HG03039 (cell line): ENCODE measurements around the gene DRD4.

Experiments used
- ATAC-seq: cut with Tn5 transposase; IDR thresholded peaks from one replicate; pipeline ENCODE4 v1.9.1; 2021; ENCODE audit warnings: mild to moderate bottlenecking, moderate library complexity; ENCODE audit not compliant: unreplicated experiment

DRD4 gene

DNA sequence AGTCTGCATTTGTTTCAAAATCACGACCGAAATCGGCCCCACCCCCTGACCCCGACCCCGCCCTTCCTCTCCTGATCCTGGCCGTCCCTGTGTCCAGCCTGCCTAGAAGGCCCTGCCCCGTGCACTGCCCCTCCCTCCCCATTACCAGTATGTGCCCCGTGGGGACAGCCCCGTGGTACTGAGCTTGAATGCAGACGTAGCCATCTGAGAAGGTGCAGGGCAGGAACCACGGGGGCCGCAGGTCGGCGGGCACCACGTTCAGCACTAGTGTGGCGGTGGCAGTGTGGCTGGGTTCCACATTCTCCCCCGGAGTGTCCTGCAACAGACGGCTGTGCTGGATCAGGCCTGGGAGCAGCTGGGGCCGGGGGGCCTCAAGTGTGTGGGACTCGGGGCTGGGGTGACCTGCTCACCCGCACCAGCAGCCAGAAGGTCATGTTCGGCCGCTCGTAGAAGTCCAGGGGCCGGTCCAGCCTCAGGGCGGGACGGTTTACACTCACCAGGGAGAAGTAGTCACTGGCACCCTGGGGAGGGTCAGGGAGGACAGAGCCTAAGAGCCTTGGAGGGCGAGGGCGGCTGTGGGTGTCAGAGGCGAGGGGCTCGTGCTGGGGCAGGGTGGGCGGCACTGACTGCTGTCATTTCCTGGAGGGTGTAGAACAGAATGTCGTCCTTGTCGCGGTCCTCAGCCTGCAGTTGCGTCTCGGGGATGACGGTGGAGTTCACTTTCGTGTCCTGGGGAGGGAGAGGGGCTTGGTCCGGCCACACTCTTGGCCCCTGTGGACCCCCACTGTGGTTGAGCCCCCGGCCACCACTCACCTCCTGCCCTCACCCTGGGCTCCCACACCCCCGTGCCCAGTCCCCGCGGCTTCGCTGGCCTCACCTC lies 15.9 kb upstream of the DRD4 start:
- no peak for ATAC-seq

DNA sequence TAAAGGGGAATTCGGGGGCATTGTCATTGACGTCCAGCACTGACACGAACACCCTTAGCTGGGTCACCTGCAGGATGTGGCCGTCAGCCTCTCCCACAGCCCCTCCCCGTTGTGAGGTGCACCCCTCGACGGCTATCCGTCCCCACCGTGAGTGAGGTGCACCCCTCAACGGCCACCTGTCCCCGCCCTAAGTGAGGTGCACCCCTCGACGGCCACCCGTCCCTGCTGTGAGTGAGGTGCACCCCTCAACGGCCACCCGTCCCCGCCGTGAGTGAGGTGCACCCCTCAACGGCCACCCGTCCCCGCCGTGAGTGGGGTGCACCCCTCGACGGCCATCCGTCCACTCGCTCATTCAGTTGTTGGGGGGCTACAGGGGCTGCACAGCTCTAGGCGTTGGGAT lies 15.2 kb upstream of the DRD4 start:
- ATAC-seq = no peak

DNA sequence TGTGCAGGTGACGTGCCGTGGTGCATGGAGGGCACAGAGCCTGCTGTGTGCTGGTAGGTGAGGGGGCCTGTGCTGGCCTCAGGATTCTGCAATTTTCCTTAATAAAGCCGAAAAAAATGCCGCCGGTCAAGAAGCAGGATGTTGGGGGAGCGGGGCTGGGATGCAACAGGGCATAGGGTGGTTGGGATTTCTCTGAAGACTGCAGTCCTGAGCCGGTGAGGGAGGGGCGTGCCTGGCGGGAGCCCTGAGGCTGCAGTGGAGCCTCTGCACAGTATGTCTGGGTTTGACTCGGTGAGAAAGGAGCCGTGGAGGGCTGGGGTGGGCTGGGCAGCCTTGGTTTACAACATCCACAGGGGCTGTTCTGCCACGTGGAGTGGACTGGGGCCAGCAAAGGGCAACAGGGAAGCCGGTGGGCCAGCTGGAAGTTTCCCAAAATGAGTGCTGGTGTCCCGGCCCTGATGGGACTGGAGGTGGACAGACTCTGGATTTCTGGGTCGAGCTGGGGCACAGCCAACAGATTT lies 13.7 kb upstream of the DRD4 start:
- ATAC-seq = no peak

DNA sequence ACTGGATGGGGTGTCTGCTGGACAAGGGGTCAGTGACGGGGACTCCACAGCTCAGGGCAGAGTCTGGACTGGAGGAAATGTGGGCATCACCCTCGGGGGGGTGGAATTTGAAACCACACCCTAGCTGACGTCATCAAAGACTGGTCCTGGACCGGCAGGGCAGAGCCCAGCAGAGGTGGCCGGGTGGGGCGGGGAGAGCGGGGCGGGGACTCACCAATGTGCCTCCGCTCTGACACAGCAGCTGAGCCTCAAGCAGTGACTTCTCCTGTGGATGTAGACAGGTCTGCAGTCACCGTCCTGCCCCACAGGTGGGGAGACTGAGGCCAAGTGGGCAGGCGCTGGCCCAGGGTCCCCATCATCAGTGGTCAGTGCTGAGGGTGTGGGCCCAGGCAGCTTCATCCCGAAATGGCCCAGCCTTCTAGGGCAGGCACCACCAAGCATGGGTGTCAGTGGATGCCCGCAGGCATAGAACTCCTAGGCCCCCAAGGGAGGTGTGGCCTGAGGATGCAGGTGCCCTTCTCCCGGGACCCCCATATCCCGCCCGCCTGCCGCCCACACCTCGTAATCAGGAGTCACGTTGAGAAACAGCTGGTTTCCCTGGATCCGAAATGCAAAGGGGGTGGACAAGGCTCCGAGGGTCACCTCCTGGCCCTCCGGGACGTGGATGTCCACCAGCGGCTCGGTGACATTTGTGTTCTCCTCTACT lies 12.9 kb upstream of the DRD4 start:
- no peak for ATAC-seq

DNA sequence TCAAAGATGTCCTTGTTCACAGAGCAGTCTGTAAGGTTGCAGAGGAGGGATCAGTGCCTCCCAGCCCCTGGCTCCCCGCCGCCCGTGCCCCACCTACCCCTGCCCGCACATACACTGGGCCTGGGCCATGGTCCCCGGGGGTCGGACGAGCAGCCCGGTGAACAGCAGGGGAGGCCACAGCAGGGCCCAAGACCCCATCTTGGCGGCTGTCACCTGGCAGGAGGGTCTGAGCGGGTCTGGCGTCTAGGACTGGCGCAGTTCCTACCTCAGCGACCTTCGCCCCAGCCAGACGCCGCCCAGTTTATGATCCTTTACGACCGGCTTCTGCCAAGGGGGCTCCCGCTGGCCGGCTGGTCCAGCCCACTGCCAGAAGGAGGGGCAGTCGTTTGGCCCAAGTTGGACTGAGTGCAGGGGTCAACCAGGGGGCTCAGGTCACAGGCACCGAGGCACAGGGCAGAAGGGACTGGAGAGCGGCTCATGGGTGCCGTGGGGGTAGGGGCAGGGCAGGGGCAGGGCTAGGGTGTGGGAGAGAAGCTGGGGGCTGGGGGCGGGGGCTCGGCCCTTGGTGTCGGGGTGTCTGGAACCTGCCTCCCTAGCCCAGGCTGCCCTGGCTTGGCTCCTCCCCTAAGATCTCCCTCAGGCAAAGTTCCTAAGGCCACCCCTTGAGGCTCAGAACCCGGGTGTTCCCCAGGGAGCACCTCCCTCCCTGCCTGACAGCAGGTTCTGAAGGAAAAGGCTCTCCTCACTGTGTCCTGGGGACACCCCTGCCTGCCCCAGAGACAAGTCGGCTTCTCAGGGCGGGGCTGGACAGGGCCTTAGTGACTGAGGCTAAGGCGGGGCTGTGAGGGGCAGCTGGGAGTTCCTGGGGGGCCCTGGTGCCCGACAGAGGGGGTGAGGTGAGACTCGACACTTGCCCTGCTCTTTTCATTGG lies 12.1 kb upstream of the DRD4 start, which contains the start of gene CDHR5:
TSS of gene CDHR5 (minus strand) at position 251 of the 931 bp plus-strand sequence. CDS start at position 198, 53 bp downstream.
- no peak for ATAC-seq

DNA sequence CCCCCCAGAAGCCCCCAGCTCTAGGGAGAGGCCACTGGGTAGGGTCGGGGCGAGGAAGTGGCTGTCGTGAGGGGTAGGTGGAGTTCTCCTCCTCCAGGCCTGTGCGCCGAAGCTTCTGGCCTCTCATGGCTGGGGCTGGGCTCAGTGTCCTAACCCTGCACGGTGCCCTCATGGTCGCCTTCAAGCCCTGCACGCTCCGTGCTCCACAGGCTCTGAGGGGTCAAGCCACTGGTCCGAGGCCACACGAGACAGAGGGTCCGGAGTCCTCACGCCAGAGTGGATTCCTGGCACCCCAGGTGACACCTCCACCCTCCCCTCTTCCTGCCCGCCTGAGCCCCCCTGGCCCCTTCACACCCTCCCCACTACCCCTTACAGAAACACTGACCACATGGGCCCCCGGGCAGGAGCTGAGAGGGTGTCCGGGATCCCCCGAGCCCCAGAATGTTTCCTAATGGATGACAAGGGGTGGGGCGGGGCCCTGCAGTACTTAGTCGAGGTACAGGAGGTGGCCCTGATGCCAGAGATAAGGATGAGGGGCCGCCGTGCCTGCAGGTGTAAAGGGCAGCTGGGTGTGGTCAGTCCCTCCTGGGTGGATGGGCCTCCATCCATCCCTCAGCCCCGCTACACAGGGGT lies 11.3 kb upstream of the DRD4 start:
- ATAC-seq = no peak

DNA sequence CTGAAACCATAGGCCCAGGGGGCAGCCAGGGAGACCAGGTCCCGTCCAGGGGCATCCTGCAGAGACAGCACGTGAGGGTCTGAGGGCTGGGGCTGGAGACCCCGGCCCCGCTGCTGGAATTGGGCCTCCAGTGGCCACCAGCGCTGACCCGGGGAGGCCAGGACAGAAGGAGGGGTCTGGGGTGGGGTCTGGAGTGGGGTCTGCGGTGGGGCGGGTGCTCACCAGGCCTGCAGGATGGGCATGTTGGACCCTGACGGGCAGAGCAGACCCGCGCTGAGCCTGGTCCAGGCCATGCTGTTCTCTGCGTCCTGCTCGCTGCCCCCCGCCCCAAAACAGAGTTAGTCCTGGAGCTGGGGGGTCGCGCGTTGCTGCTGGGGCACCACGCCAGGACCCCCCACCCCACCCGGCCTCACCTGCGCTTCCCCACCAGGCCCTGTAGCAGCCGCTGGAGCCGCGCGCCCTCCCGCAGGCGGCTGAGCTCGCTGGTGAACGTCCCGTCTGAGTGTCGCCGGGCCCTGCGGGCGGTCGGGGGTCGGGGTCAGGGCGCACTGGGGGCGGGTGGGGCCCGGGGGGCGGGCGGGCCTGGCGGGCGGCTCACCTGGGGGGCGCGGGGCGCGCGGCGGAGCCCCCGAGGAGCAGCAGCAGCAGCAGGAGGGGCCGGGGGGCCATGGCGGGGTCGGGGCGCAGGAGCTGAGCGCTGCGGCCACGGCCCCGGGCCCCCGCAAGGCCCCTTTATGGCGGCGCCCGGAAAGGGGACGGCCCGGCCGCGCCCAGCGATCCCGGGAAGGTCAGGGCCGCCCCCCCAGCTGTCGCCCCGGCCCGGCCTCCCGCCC lies 10.4 kb upstream of the DRD4 start, which contains the start of gene SCT:
TSS of gene SCT (minus strand) at position 707 of the 833 bp plus-strand sequence. CDS start at position 669, 38 bp downstream.
- no peak for ATAC-seq

DNA sequence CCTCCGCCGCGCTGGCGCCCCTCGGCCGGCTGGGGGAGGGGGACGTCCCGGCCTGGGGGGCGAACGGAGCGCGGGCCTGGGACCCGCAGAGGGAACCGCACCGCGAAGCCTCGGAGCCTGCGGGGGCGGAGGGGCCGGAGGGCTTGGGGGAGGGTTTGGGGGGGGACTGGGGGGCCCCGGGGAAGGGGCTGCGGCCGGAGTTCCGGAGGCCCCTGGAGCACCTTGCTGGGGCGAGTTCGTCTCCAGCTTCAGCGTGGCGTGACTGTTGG lies 9.8 kb upstream of the DRD4 start:
- ATAC-seq = no peak

DNA sequence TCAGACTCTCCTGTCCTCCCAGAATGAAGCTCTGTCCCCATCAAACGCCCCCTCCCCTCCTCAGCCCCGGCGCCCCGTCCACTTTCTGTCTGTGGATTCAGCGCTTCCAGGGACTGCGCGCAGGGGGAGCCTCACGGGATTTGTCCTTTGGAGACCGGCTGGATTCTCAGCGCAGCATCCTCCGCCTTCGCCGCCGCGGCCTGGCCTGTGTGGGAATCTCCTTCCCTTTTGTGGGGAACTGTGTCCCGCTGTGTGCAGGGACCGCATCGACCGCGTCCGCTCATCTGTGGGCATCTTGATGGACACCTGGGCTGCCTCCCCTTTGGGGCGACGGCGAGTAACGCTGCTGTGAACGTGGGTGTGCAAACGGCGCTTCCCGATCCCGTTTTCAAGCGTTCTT lies 9.0 kb upstream of the DRD4 start:
- ATAC-seq = no peak

DNA sequence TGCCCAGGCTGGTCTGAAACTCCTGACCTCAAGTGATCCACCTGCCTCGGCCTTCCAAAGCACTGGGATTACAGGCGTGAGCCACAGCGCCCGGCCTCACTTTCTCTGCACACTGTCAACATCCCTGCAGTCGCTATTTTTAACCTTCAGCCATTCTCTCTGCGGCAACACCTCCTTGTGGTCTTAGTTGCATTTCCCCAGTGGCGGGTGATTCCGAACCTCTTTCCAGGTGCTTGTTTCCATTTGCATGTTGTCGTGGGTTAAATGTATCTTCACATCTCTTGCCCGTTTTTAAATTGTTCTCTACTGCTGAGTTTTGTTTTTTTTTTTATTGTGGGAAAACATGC lies 7.9 kb upstream of the DRD4 start:
- no peak for ATAC-seq

DNA sequence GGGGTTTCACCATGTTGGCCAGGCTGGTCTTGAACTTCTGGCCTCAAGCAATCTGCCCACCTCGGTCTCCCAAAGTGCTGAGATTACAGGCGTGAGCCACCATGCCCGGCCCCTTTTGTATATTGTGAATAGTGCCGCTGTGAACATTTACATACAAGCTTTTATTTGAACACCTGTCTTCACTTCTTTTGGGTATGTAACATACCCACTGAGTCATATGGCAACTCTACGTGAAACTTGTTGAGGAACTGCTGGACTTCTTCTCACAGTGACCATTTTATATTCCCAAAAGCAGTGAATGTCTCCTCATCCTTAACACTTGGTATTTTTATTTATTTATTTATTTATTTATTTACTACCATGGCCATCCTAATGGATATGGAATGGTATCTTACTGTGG lies 6.2 kb upstream of the DRD4 start:
- no peak for ATAC-seq

DNA sequence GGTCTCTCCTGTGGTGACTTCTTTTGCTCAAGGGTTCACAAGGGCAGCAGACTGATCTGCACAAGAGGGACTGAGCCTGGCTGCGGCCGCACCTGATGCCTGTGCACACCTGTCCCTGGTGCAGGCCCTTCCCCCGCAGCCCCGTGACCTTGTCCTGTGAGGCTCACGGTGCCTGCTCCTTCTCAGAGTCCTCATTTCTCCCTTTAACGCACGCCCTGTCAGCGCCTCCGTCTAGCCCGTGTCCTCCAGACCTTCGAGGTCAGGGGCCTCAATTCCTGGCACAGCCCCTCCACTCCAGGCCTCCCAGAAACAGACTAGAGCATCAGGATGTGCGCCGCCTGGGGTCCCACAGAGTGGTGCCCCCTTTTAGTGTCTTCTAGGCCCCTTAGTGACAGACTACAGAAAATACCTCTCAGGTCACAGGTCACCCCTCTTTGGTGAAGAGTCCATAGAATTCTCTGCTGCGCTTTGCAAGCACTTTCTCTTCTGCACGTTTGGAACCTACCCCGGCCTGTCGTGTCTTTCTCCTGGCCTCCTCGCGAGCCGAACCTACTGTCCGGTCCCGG lies 1.0 kb upstream of the DRD4 start:
- ATAC-seq = no peak

DNA sequence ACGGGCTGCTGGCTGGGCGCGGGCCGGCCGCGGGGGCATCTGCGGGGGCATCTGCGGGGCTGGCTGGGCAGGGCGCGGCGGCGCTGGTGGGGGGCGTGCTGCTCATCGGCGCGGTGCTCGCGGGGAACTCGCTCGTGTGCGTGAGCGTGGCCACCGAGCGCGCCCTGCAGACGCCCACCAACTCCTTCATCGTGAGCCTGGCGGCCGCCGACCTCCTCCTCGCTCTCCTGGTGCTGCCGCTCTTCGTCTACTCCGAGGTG lies 194 bp downstream of the DRD4 start:
- ATAC-seq = no peak

DNA sequence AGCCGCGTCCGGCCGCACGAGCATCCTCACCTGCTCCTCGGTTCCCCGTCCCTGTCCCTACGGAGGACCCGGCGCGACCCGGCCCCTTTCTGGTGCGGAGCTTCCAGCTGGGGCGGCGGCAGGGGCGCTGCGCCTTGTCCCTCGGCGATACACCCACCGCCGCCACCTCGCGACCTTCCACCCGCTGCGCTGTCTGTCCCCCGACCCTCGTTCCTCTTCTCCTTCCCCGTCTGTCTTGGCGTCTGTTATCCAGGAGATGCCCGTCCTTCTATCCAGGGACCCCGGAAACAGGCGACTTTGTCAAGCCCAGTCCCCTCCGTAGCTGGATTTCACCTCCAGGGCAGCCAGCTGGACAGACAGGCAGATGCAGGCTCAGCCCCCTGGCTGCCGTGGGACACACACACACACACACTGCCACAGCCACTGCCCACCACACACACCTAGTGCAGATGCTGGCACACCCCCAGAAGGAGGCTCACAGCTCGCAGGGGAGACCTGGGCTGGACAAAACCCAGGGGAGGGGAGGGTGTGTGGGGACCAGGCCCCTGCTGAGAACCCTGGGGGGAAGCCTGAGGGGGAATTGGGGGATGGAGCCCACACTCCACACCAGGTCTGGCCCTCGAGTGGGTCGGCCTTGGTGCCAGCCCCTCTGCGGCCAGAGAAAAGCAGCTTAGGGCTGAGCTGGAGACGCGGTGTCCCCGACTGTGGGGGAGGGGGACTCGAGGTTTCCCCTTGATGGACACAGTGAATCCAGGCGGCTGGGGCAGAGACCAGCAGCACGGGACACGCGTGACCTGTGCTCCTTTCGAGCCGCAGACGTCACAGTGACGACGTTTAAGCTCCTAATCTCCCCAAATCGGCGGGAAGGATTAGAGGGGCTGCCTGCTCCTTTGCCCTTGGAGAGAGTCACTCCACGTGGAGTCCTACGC lies 788 bp downstream of the DRD4 start:
- ATAC-seq = no peak

DNA sequence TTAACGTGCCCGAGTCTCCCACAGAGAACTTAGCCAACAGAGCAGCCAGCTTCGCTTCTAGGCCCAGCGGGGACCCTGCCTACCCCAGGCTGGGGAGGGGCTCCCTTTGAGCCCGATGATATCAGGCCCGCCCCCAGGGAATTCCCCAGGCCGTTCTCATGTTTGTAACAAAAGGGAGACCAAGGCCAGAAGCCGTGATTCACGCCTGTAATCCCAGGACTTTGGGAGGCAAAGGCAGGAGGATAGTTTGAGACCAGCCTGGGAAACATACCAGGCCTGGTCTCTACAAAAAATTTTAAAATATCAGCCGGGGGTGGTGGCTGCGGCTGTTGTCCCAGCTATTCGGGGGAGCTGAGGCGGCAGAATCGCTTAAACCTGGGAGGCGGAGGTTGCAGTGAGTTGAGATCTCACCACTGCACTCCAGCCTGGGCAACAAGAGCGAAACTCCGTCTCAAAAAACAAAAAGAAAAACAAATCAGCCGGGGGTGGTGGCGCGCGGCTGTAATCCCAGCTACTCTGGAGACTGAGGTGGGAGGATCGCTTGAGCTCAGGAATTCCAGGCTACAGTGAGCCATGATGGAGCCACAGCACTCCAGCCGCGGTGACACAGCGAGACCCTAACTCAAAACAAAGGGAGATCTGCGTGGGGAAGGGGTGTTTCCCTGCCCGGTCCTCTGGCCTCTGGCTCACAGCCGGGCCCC lies 1.7 kb downstream of the DRD4 start:
- ATAC-seq = no peak

DNA sequence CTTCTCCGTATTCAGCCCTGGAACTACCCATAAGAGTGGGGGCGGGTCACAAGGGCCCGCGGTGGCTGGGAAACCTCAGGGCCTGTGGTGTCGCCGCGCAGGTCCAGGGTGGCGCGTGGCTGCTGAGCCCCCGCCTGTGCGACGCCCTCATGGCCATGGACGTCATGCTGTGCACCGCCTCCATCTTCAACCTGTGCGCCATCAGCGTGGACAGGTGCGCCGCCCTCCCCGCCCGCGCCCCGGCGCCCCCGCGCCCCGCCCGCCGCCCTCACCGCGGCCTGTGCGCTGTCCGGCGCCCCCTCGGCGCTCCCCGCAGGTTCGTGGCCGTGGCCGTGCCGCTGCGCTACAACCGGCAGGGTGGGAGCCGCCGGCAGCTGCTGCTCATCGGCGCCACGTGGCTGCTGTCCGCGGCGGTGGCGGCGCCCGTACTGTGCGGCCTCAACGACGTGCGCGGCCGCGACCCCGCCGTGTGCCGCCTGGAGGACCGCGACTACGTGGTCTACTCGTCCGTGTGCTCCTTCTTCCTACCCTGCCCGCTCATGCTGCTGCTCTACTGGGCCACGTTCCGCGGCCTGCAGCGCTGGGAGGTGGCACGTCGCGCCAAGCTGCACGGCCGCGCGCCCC lies 2.4 kb downstream of the DRD4 start:
- no peak for ATAC-seq

DNA sequence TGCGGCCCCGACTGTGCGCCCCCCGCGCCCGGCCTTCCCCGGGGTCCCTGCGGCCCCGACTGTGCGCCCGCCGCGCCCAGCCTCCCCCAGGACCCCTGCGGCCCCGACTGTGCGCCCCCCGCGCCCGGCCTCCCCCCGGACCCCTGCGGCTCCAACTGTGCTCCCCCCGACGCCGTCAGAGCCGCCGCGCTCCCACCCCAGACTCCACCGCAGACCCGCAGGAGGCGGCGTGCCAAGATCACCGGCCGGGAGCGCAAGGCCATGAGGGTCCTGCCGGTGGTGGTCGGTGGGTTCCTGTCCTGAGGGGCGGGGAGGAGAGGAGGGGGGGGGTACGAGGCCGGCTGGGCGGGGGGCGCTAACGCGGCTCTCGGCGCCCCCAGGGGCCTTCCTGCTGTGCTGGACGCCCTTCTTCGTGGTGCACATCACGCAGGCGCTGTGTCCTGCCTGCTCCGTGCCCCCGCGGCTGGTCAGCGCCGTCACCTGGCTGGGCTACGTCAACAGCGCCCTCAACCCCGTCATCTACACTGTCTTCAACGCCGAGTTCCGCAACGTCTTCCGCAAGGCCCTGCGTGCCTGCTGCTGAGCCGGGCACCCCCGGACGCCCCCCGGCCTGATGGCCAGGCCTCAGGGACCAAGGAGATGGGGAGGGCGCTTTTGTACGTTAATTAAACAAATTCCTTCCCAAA lies 3.1 kb downstream of the DRD4 start:
- ATAC-seq = no peak
